HEK293 (cell line): Measurements from ENCODE around the gene NKAIN4.

Experiments
- CTCF ChIA-PET: fragments of 350-600 bp; formaldehyde crosslinking; extraction: SDS; loops from one replicate; lab custom pipeline; 2021; ENCODE audit warnings: antibody characterized with exemption; lab: Yijun Ruan, JAX
- POLR2A ChIA-PET: fragments of 300-600 bp; formaldehyde crosslinking; extraction: SDS; loops from one replicate; lab custom pipeline; 2020; ENCODE audit warnings: antibody characterized with exemption, inconsistent platforms; lab: Yijun Ruan, JAX
- H3K27ac ChIP-seq: fragments of 200-500 bp; sonication (Bioruptor generic); 2 replicates; pipeline ENCODE4 v1.5.1; 2014; ENCODE audit warnings: low read depth, low read length, control low read depth, inconsistent platforms; ENCODE audit errors: extremely low read depth
- H3K36me3 ChIP-seq, 2 experiments: fragments of 200-500 bp in 1 of 2; sonication (Bioruptor generic) in 1 of 2; 1 replicate in 1 of 2; 2 replicates in 1 of 2; pipeline ENCODE4 v1.5.1; 2014 to 2017; ENCODE audit warnings: inconsistent platforms in 2 of 2, low read length in 2 of 2; ENCODE audit not compliant: control insufficient read depth in 2 of 2, insufficient read depth in 1 of 2
- H3K4me1 ChIP-seq: fragments of 200-500 bp; sonication (Bioruptor generic); 2 replicates; pipeline ENCODE4 v1.5.1; 2014; ENCODE audit warnings: mild to moderate bottlenecking, low read length, inconsistent platforms; ENCODE audit not compliant: control insufficient read depth, insufficient read depth
- H3K4me3 ChIP-seq: 2 replicates; pipeline ENCODE4 v1.5.1; 2011; ENCODE audit warnings: low read depth, mild to moderate bottlenecking, control low read depth, low read length, moderate library complexity
- H3K9me3 ChIP-seq: fragments of 200-500 bp; sonication (Bioruptor generic); 2 replicates; pipeline ENCODE4 v1.5.1; 2014; ENCODE audit warnings: low read depth, low read length, inconsistent platforms; ENCODE audit not compliant: control insufficient read depth, insufficient read depth
- ATF2 ChIP-seq: fragments of 450-650 bp; formaldehyde crosslinking; IDR thresholded peaks from 2 replicates; pipeline ENCODE4 v1.5.1; 2016; ENCODE audit warnings: missing biosample characterization, missing genetic modification characterization, low read depth
- SP3 ChIP-seq: fragments of 450-650 bp; formaldehyde crosslinking; IDR thresholded peaks from 2 replicates; pipeline ENCODE4 v1.5.1; 2016; ENCODE audit warnings: missing biosample characterization, missing genetic modification characterization
- SP7 ChIP-seq: fragments of 450-650 bp; formaldehyde crosslinking; IDR thresholded peaks from 2 replicates; pipeline ENCODE4 v1.5.1; 2016; ENCODE audit warnings: missing biosample characterization, missing genetic modification characterization
- TCF7L2 ChIP-seq: IDR thresholded peaks from 2 replicates; pipeline ENCODE4 v1.6.1; 2011; ENCODE audit warnings: low read depth, mild to moderate bottlenecking, inconsistent platforms, low read length, moderate library complexity, borderline replicate concordance
- ZBTB11 ChIP-seq: fragments of 450-650 bp; formaldehyde crosslinking; conservative IDR thresholded peaks from 2 replicates; pipeline ENCODE4 v1.5.1; 2016; ENCODE audit warnings: low read depth, missing biosample characterization, missing genetic modification characterization
- ZBTB21 ChIP-seq: fragments of 450-650 bp; formaldehyde crosslinking; IDR thresholded peaks from 2 replicates; pipeline ENCODE4 v1.5.1; 2017; ENCODE audit warnings: missing biosample characterization, missing genetic modification characterization
- ZBTB48 ChIP-seq: fragments of 450-650 bp; formaldehyde crosslinking; IDR thresholded peaks from 2 replicates; pipeline ENCODE4 v1.5.1; 2016; ENCODE audit warnings: missing biosample characterization, missing genetic modification characterization
- ZFP3 ChIP-seq: fragments of 450-650 bp; formaldehyde crosslinking; IDR thresholded peaks from 2 replicates; pipeline ENCODE4 v1.5.1; 2016; ENCODE audit warnings: low read depth, missing biosample characterization, missing genetic modification characterization
- ZNF155 ChIP-seq: fragments of 450-650 bp; formaldehyde crosslinking; IDR thresholded peaks from 2 replicates; pipeline ENCODE4 v1.5.1; 2016; ENCODE audit warnings: missing biosample characterization, missing genetic modification characterization
- ZNF169 ChIP-seq: fragments of 450-650 bp; formaldehyde crosslinking; IDR thresholded peaks from 2 replicates; pipeline ENCODE4 v1.5.1; 2016; ENCODE audit warnings: missing biosample characterization, missing genetic modification characterization
- ZNF202 ChIP-seq: fragments of 450-650 bp; formaldehyde crosslinking; IDR thresholded peaks from 2 replicates; pipeline ENCODE4 v1.5.1; 2016; ENCODE audit warnings: missing biosample characterization, missing genetic modification characterization, borderline replicate concordance
- ZNF214 ChIP-seq: fragments of 450-650 bp; formaldehyde crosslinking; IDR thresholded peaks from 2 replicates; pipeline ENCODE4 v1.5.1; 2017; ENCODE audit warnings: missing biosample characterization, mild to moderate bottlenecking, missing genetic modification characterization, borderline replicate concordance
- ZNF302 ChIP-seq: fragments of 450-650 bp; formaldehyde crosslinking; IDR thresholded peaks from 2 replicates; pipeline ENCODE4 v1.5.1; 2016; ENCODE audit warnings: missing biosample characterization, missing genetic modification characterization, low read depth
- ZNF391 ChIP-seq: fragments of 450-650 bp; formaldehyde crosslinking; IDR thresholded peaks from 2 replicates; pipeline ENCODE4 v1.5.1; 2016; ENCODE audit warnings: low read depth, missing biosample characterization, missing genetic modification characterization, borderline replicate concordance
- ZNF488 ChIP-seq: fragments of 450-650 bp; formaldehyde crosslinking; IDR thresholded peaks from 2 replicates; pipeline ENCODE4 v1.5.1; 2016; ENCODE audit warnings: missing biosample characterization, missing genetic modification characterization
- ZNF530 ChIP-seq: fragments of 450-650 bp; formaldehyde crosslinking; IDR thresholded peaks from 2 replicates; pipeline ENCODE4 v1.5.1; 2016; ENCODE audit warnings: low read depth, missing biosample characterization, missing genetic modification characterization
- ZNF560 ChIP-seq: fragments of 450-650 bp; formaldehyde crosslinking; IDR thresholded peaks from 2 replicates; pipeline ENCODE4 v1.5.1; 2017; ENCODE audit warnings: missing biosample characterization, missing genetic modification characterization, borderline replicate concordance
- ZNF677 ChIP-seq: fragments of 450-650 bp; IDR thresholded peaks from 2 replicates; pipeline ENCODE4 v1.5.0; 2018; ENCODE audit warnings: missing biosample characterization, mild to moderate bottlenecking, missing genetic modification characterization, moderate library complexity
- ZNF704 ChIP-seq: fragments of 450-650 bp; formaldehyde crosslinking; IDR thresholded peaks from 2 replicates; pipeline ENCODE4 v1.5.1; 2016; ENCODE audit warnings: missing biosample characterization, missing genetic modification characterization
- ZNF791 ChIP-seq: fragments of 450-650 bp; formaldehyde crosslinking; IDR thresholded peaks from 2 replicates; pipeline ENCODE4 v1.5.1; 2016; ENCODE audit warnings: missing biosample characterization, missing genetic modification characterization
- ZSCAN30 ChIP-seq: fragments of 450-650 bp; IDR thresholded peaks from 2 replicates; pipeline ENCODE4 v1.5.1; 2018; ENCODE audit warnings: missing biosample characterization, mild to moderate bottlenecking, missing genetic modification characterization, moderate library complexity

NKAIN4 gene

GRCh38 chr20:63283397-63284082 lies 29.3 kb upstream of the NKAIN4 start (continued):
- TF ChIP-seq TCF7L2 (no peak), ZNF530 (tag by site-specific recombination) (no peak), ZNF214 (tag by site-specific recombination) (no peak), ATF2 (no peak), SP3 (tag by site-specific recombination) (no peak), ZNF488 (tag by site-specific recombination) (no peak), ZNF302 (no peak), ZBTB48 (no peak), ZNF560 (tag by site-specific recombination) (no peak), ZNF169 (tag by site-specific recombination) (no peak), ZNF202 (tag by site-specific recombination) (no peak), SP7 (tag by site-specific recombination) (no peak)

GRCh38 chr20:63282946-63283345 lies 28.7 kb upstream of the NKAIN4 start:
- Histone ChIP-seq H3K4me1 (no peaks in the 10 kb centered on the region), H3K4me3 (no peak overlapping the region), H3K9me3 (no peaks in the 10 kb centered on the region), H3K36me3 (peaks cover 10 to 95% of the 10 kb centered on the region in 2 experiments; a peak in 2 of 3 replicates), H3K27ac (no peak overlapping the region)
- CTCF ChIA-PET: interaction anchor here (4.1 kb wide), 1 partner anchor 58 kb away, joined by 37 read pairs; no protein-coding TSS in a partner anchor
- TF ChIP-seq ZNF677: no peak
- TF ChIP-seq ZNF391 (tag by site-specific recombination): no peak
- TF ChIP-seq ZSCAN30 (tag by site-specific recombination): no peak
- no peak for TF ChIP-seq ZBTB21 (tag by site-specific recombination)
- no peak for TF ChIP-seq ZNF791 (tag by site-specific recombination)
- no peak for TF ChIP-seq ZNF704 (tag by site-specific recombination)
- TF ChIP-seq ZNF155 (tag by site-specific recombination): no peak
- no peak for TF ChIP-seq ZFP3 (tag by site-specific recombination)
- no peak for TF ChIP-seq ZBTB11 (tag by site-specific recombination)
- POLR2A ChIA-PET: no interaction called here
